HG03457 (cell line): ENCODE measurements around the gene GRAMD2B.
"Not testable (repeated sequence)": the region's sequence is repeated elsewhere in the genome, so short reads cannot be mapped to it uniquely, and the experiment has no call there.

Experiments
- ATAC-seq: cut with Tn5 transposase; IDR thresholded peaks from one replicate; pipeline ENCODE4 v1.9.1; 2021; ENCODE audit warnings: moderate number of reproducible peaks; ENCODE audit not compliant: unreplicated experiment

The GRAMD2B gene

GRCh38 chr5:126508251-126508961 is 85.2 kb downstream of the GRAMD2B start:
- no peak for ATAC-seq

- no peak for ATAC-seq
Observed at GRCh38 chr5:126508962-126509279, 85.7 kb downstream of the GRAMD2B start.

DNA sequence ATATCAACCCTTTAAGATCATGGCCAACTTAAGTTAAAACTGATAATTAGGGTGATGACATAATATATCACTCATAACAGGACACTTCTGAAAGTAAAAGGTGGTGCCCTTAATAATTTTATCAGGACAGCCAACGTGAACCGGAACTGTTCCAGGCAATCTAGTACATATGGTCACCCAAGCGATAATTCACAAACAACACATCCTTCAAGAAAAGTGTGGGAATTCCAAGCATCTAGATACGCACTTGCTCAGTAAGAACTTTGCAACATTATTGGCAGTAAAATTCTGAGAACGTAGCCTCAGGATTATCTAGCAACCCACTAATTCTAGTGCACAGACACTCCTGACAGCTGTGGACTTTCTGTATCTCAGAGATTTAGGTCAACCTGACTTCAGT is 86.1 kb downstream of the GRAMD2B start:
- ATAC-seq = no peak

DNA sequence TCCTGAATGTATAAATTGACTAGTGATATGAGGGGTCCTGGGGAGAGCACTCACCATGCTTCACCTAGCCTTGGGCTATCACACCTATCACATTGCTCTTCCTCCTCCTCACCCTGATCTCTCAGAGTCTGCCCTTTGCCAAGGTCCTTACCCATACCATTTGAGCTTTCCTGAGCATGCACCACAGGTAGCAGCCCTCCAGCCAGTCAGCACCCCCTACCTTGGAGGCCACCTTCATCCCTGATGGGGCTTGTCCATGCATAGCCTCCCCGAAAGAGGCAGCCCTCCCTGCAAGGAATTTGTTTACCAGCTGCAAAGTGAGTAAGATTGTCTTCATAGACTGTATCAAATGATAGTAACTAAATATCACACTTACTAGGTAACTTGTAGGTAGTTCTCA is 88.8 kb downstream of the GRAMD2B start:
- no peak for ATAC-seq

GRCh38 chr5:126512451-126512850 is 89.2 kb downstream of the GRAMD2B start:
- no peak for ATAC-seq

GRCh38 chr5:126513302-126513701 is 90.1 kb downstream of the GRAMD2B start:
- ATAC-seq = no peak

GRCh38 chr5:126513703-126514102 is 90.5 kb downstream of the GRAMD2B start:
- ATAC-seq = no peak

- ATAC-seq = no peak
Observed at GRCh38 chr5:126514131-126514557, 90.9 kb downstream of the GRAMD2B start.

DNA sequence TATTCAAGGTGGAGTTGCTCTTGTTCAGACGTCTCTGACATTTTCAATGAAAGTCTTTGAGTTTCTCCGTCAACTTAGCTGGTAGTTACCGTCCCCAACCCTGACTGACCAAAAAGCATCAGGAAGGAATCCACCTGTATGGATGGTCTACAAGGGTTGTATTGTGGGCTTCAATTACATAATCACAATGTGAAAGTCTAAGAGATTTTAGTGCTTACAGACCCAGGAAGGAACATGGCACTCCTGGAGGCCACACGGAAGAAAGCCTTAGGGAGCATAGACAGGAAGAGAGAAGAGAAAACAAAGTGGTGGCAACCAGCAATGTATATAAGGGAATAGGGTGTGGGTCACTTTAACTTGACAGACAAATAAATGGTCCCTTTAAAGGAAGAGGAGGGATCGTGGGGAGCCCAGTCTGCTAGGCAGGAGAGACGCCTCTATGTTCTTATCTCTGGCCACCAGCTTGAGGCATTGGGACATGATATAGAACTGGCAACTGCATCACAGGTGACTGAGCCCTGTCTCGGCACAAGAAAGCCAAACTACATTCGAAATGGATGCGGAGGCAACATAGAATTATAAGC is 91.4 kb downstream of the GRAMD2B start:
- ATAC-seq = no peak

GRCh38 chr5:126515337-126515736 is 92.1 kb downstream of the GRAMD2B start:
- no peak for ATAC-seq

DNA sequence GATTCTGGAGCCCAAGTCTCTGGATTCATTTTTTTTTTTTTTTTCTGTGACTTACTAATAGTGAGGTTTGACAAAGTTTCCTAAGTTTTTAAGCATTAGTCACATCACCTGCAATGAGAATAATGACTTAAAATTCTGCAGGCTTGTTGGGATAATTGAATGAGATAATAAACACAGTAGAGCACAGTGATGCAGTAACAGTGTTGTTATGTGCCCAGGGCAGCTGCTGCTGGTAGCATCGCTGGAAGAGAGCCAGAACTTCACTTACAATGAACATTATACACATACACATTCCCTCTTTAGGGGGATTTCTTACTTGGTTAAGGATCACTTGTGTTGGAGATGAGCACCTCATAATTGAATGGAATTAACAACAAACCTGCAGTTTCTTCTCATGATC is 92.9 kb downstream of the GRAMD2B start:
- no peak for ATAC-seq

DNA sequence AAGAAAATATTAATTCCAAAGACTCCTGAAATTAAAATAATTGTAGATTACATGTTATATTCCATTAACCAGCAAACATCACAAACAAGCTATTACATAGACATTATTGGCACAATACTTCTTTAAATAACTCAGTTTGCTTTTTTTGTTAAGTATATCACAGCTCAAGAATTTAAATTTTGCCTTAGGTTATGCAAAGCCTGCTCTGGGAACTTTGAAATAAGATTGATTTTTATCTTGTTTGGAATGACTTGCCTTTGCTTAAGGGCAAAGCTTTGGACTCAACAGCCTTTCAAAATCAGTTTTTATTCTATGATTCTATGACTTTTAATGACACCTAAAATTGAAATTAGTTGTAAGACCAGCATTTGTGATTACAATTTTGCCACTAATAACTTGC is 93.6 kb downstream of the GRAMD2B start:
- ATAC-seq = no peak

DNA sequence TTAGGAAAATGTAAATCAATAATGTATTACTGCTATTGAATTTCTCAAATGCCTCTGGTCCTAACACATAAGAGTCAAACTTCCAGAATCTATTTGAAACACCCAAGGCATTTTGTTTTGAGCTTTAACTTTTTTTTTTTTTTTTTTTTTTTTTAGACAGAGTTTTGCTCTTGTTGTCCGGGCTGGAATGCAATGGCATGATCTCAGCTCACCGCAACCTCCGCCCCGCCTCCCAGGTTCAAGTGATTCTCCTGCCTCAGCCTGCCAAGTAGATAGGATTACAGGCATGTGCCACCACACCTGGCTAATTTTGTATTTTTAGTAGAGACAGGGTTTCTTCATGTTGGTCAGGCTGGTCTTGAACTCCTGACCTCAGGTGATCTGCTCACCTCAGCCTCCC is 96.0 kb downstream of the GRAMD2B start:
- not testable (repeated sequence) for ATAC-seq

DNA sequence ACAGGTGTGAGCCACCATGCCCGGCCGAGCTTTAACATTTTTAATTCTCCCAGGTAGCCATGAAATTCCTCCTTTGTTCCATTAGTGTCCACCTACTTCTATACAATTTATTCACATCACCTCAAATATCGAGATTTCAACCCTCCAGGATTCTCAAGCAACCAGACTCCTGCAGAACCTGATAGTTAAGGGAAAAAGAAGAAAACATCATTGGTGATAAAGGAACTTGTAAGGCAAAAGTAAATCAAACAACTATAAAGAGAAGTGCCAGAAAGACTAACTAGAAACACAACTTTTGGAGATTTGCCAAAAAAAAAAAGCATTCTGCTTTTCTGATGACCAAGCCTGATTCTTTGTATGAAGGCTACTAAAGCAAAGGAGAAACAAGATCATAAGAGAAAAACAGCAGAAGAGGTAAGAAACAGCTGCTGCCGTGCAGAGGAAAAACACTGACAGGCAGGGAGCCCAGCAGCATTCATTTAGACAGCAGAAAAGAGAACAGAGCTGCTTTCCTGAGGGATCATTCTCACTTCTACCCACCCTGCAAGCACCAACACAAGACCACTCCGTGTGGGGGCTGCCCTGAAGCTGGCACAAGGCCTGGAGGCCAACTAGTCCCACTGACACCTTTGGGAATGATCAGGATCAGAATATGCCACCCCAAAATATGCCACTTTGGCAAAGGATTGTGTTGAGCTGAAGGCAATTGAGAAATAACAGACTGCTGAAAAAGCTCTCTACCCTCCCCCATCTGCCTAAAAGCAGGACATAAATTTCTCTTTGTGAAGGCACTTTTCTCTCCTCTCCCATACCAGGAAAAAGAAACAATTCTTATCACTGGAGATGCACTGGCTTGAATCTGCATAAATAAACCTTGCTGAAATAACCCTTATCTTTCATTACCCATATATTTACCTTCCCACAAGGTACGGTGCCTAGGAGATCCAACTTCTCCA is 96.7 kb downstream of the GRAMD2B start:
- no peak for ATAC-seq

DNA sequence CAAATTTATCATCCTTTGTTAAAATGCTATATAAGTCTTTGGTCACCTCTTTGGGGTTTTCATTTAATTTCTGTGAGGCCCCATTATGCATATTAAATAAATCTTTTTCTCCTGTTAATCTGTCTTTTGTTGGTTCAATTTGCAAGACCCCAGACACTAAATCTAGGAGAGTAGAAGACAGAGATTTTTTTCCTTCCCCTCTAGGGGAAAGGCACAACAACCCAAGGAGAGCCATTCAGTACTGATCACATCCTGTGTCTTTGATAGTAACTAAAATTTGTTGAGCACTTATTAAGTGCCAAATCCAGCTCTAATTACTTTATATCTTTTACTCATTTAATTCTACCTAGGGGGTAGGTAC is 97.4 kb downstream of the GRAMD2B start:
- no peak for ATAC-seq

DNA sequence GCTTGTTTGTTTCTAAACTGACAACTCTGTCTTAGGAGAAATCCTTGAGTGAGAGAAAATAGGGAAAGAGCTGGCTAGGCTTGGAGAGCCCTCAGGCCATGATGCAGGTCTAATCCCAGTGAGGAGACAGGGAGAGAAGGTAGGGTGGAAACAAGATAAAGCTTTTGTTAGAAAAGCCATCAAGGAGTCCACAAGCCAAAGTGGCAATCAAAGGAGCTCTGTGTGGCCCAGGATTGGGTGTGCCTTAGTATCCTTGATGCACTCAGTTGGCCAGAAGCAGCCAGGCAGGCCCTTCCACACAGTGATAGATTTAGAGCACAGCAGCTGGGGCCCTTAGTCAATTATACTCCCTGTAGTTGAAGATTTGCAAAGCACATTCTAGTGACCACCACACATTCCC is 97.9 kb downstream of the GRAMD2B start:
- ATAC-seq = no peak

DNA sequence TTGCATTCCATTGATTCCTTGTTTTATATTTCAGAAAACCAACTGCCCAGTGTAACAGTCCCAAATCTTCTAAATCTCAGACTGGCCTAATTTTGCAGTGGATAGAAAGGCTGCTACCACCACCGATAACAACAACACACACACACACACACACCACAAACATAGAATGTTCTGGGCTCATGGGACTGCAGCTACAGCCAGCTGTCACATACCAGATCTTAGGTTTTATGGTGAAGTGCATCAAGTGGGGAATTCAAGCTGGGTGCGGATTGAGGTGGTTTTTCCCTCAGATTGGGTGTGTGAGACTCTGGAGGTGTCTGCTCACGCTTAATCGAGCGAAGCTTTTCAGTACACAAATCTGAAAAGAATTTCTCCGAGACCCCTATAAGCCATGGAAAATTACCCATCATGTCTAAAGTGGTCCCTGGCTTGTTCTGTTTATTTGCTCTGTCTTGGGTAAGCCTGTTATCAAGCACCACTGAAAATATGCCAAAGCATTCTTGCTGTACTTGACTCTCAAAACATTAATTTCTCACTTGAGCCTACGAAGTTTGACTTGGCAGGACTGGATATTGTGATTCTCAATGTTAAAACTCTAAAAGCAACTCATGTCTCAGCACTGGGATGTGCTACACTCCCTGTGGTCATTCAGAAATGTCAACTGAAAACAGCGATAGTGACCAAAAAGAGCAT is 100.8 kb downstream of the GRAMD2B start:
- no peak for ATAC-seq

DNA sequence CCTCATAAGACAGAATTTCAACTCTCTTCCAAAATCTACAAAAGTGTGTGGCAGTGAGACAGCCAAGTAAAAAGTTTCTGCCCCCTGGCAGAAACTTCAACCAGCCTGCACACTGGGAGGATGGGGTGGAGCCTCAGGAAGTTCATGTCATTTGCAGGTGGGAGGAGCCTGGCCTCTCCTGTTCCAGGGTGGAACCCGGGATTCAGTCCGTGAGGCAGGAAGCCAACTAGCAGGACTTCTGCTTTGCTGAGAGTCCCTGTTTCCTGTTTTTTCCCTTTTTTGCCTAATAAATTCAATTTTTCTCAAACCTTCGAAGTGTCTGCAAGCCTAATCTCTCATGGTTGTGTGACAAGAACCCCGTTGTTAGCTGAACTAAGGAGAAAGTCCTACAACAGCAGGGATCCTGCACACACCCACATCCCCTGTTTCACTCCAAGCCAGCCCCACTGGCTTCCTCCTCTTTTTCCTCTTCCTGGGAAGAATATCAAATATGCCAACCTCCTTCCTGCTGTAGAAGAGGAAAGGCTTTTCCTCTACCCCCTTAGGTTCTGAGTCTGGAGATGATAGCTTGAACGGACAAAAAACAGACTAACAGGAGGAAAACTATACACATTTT is 102.5 kb downstream of the GRAMD2B start:
- ATAC-seq = no peak

DNA sequence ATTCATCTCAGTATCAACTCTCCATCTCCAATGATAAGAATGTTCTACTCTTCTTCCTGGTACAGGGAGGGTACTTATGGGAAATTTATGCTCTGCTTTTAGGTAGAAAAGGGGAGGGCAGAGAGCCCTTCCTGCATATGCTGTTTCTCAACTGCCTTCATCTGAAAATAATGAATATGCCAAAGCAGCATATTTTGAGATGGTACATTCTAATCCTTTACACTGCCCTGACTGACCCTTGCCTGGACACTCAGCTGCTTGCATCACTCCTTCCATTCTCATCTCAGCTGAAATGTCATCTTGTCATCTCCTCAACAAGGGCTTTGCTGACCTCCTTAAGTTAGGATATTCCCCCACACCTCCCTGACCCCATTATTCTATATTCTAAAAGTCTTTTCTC is 103.3 kb downstream of the GRAMD2B start:
- no peak for ATAC-seq

DNA sequence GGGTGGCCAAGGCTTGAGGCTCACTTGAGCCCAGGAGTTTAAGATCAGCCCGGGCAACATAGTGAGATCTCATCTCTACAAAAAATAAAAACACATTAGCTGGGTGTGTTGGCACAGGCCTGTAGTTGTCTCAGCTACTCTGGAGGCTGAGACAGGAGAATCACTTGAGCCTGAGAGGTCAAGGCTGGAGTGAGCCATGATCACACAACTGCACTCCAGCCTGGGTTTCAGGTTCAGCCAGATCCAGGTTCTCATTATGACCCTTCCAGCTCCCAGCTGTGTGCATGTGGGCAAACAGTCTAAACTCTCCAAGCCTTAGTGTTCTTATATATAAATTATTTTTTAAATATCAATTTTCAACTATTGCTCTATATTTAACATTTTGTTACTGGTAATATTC is 103.9 kb downstream of the GRAMD2B start:
- no peak for ATAC-seq

DNA sequence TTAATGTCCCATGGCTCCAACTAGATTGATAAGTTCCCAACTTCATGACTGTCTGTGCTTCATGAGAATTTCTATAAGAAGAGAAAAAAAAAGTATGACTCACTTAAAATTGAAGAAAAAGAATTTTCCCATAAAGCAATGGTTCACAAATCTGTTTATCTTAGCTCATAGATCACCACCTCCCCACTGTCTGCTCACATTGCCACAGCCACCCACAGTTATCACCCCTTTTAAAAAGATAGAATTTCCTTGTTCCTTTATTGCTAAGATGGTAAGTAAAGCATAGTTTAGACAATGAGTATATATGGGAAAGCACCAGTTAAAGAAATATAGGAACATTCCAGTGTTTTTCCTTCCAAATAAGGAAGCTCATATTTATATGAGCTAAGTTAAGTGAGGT is 104.7 kb downstream of the GRAMD2B start:
- ATAC-seq = no peak
